Astrocyte (in vitro differentiated cells and primary cell): Measurements from ENCODE around the gene OR8D1. TPM values are rescaled to one million over a fixed set of nuclear protein-coding genes. Genes with fewer than 3 reads are reported as not detected.

Source experiments
- DNase-seq: peaks from one replicate; pipeline ENCODE4 v3.0.0-alpha.2; 2010; ENCODE audit warnings: low read depth
- FAIRE-seq: peaks from 2 replicates; lab custom pipeline; 2011; peaks lifted over from hg19 to GRCh38; lab: Jason Lieb, UNC
- H2AFZ ChIP-seq: 2 replicates; pipeline ENCODE4 v1.6.0; 2012; ENCODE audit warnings: low read depth, low read length, inconsistent platforms
- H3K27ac ChIP-seq: 2 replicates; pipeline ENCODE4 v1.5.1; 2011; ENCODE audit warnings: low read depth, low read length, inconsistent platforms
- H3K27me3 ChIP-seq: 2 replicates; pipeline ENCODE4 v1.6.0; 2011; ENCODE audit warnings: low read length, inconsistent platforms; ENCODE audit not compliant: insufficient read depth
- H3K36me3 ChIP-seq: 2 replicates; pipeline ENCODE4 v1.5.1; 2011; ENCODE audit warnings: low read length, inconsistent platforms; ENCODE audit not compliant: insufficient read depth
- H3K4me1 ChIP-seq: 2 replicates; pipeline ENCODE4 v1.5.1; 2011; ENCODE audit warnings: low read length, inconsistent platforms; ENCODE audit not compliant: insufficient read depth
- H3K4me2 ChIP-seq: 2 replicates; pipeline ENCODE4 v1.6.0; 2012; ENCODE audit warnings: low read length, inconsistent platforms
- H3K4me3 ChIP-seq: 2 replicates; pipeline ENCODE4 v1.5.1; 2011; ENCODE audit warnings: low read depth, mild to moderate bottlenecking, low read length, inconsistent platforms; ENCODE audit not compliant: insufficient read depth
- H3K79me2 ChIP-seq: 2 replicates; pipeline ENCODE4 v1.6.0; 2012; ENCODE audit warnings: mild to moderate bottlenecking, low read length, inconsistent platforms; ENCODE audit not compliant: insufficient read depth
- H3K9ac ChIP-seq: 2 replicates; pipeline ENCODE4 v1.6.0; 2012; ENCODE audit warnings: mild to moderate bottlenecking, low read length, inconsistent platforms
- H3K9me3 ChIP-seq: 2 replicates; pipeline ENCODE4 v1.5.1; 2012; ENCODE audit warnings: low read depth, mild to moderate bottlenecking, low read length, inconsistent platforms; ENCODE audit not compliant: insufficient read depth
- H4K20me1 ChIP-seq: 2 replicates; pipeline ENCODE4 v1.6.0; 2012; ENCODE audit warnings: low read length, inconsistent platforms; ENCODE audit not compliant: insufficient read depth
- H3K27ac Mint-ChIP-seq: one replicate; pipeline ENCODE4 v1.8.0; 2021; ENCODE audit warnings: mild to moderate bottlenecking, mixed read lengths; ENCODE audit not compliant: unreplicated experiment
- H3K27me3 Mint-ChIP-seq: one replicate; pipeline ENCODE4 v1.8.0; 2021; ENCODE audit warnings: low read depth, mixed read lengths; ENCODE audit not compliant: unreplicated experiment
- H3K36me3 Mint-ChIP-seq: one replicate; pipeline ENCODE4 v1.8.0; 2021; ENCODE audit warnings: low read depth, mixed read lengths; ENCODE audit not compliant: unreplicated experiment
- H3K4me1 Mint-ChIP-seq: one replicate; pipeline ENCODE4 v1.8.0; 2021; ENCODE audit warnings: low read depth, mixed read lengths; ENCODE audit not compliant: unreplicated experiment
- H3K4me3 Mint-ChIP-seq: one replicate; pipeline ENCODE4 v1.8.0; 2021; ENCODE audit warnings: mild to moderate bottlenecking, moderate library complexity, mixed read lengths; ENCODE audit not compliant: unreplicated experiment
- H3K9me3 Mint-ChIP-seq: one replicate; pipeline ENCODE4 v1.8.0; 2021; ENCODE audit warnings: mild to moderate bottlenecking, mixed read lengths; ENCODE audit not compliant: unreplicated experiment
- CTCF ChIP-seq: IDR thresholded peaks from 2 replicates; pipeline ENCODE4 v1.5.1; 2011; ENCODE audit warnings: low read depth, mild to moderate bottlenecking, inconsistent platforms, low read length, moderate library complexity; ENCODE audit not compliant: insufficient read depth
- EZH2 ChIP-seq: IDR thresholded peaks from 2 replicates; pipeline ENCODE4 v1.6.1; 2012; ENCODE audit warnings: mild to moderate bottlenecking, low read length, inconsistent platforms; ENCODE audit not compliant: insufficient read depth
- total RNA-seq: library from RNA; stranded (reverse); gene quantifications from 2 replicates; pipeline ENCODE4 v1.2.1, GENCODE V29; 2021

OR8D1 gene
- total RNA-seq, 1 donor from 2014 or later, result not detected

GRCh38 chr11:124339396-124340141 lies 25.8 kb upstream of the OR8D1 start:
- H3K27ac ChIP-seq, result no peak overlapping the region
- no peaks in the 10 kb centered on the region for H3K4me1 ChIP-seq
- H3K4me3 ChIP-seq, result no peak overlapping the region
- no peaks in the 10 kb centered on the region for H3K9me3 ChIP-seq
- Mint-ChIP-seq H3K27me3 (no peaks in the 10 kb centered on the region), H3K4me3 (no peak overlapping the region), H3K27ac (no peak overlapping the region), H3K36me3 (no peaks in the 10 kb centered on the region), H3K9me3 (no peaks in the 10 kb centered on the region), H3K4me1 (no peaks in the 10 kb centered on the region)
- no peaks in the 10 kb centered on the region for H4K20me1 ChIP-seq
- DNase-seq (no peak), FAIRE-seq (no peak)
- TF ChIP-seq EZH2 (no peak), CTCF (no peak)
- H3K9ac ChIP-seq, result no peak overlapping the region
- no peak overlapping the region for H2AFZ ChIP-seq
- H3K36me3 ChIP-seq, result no peaks in the 10 kb centered on the region
- no peaks in the 10 kb centered on the region for H3K27me3 ChIP-seq
- H3K79me2 ChIP-seq, result no peaks in the 10 kb centered on the region
- H3K4me2 ChIP-seq, result no peak overlapping the region

- TF ChIP-seq EZH2 (no peak), CTCF (no peak)
- no peaks in the 10 kb centered on the region for H3K36me3 ChIP-seq
- no peaks in the 10 kb centered on the region for H3K27me3 Mint-ChIP-seq
- no peaks in the 10 kb centered on the region for H3K9me3 ChIP-seq
- no peaks in the 10 kb centered on the region for H4K20me1 ChIP-seq
- no peaks in the 10 kb centered on the region for H3K4me1 Mint-ChIP-seq
- H3K27ac Mint-ChIP-seq, result no peak overlapping the region
- DNase-seq (no peak), FAIRE-seq (no peak)
- no peak overlapping the region for H3K4me3 ChIP-seq
- no peak overlapping the region for H3K27ac ChIP-seq
- H3K4me3 Mint-ChIP-seq, result no peak overlapping the region
- H2AFZ ChIP-seq, result no peak overlapping the region
- no peak overlapping the region for H3K9ac ChIP-seq
- no peaks in the 10 kb centered on the region for H3K79me2 ChIP-seq
- no peaks in the 10 kb centered on the region for H3K27me3 ChIP-seq
- no peak overlapping the region for H3K4me2 ChIP-seq
- H3K9me3 Mint-ChIP-seq, result no peaks in the 10 kb centered on the region
- H3K4me1 ChIP-seq, result no peaks in the 10 kb centered on the region
- H3K36me3 Mint-ChIP-seq, result no peaks in the 10 kb centered on the region
These were observed 18.1 kb upstream of the OR8D1 start for GRCh38 chr11:124331873-124332272.

GRCh38 chr11:124329787-124330478 lies 16.2 kb upstream of the OR8D1 start:
- DNase-seq, result peak; percentile 6
- Mint-ChIP-seq H3K4me1 (no peaks in the 10 kb centered on the region), H3K4me3 (no peak overlapping the region), H3K36me3 (no peaks in the 10 kb centered on the region), H3K9me3 (no peaks in the 10 kb centered on the region), H3K27me3 (no peaks in the 10 kb centered on the region), H3K27ac (no peak overlapping the region)
- H2AFZ ChIP-seq, result no peak overlapping the region
- H3K27ac ChIP-seq, result no peak overlapping the region
- H3K9me3 ChIP-seq, result no peaks in the 10 kb centered on the region
- no peaks in the 10 kb centered on the region for H4K20me1 ChIP-seq
- H3K27me3 ChIP-seq, result no peaks in the 10 kb centered on the region
- no peaks in the 10 kb centered on the region for H3K36me3 ChIP-seq
- no peaks in the 10 kb centered on the region for H3K4me1 ChIP-seq
- no peak for FAIRE-seq
- no peak overlapping the region for H3K4me2 ChIP-seq
- TF ChIP-seq CTCF (peak; percentile 6), EZH2 (no peak)
- H3K79me2 ChIP-seq, result no peaks in the 10 kb centered on the region
- no peak overlapping the region for H3K4me3 ChIP-seq
- no peak overlapping the region for H3K9ac ChIP-seq
